SJSA1 (cell line): ENCODE measurements around the gene MYL9. TPM values are rescaled to one million over a fixed set of nuclear protein-coding genes. Genes with fewer than 3 reads are reported as not detected.

Experiments used
- DNase-seq, 2 experiments: peaks; one replicate each; pipeline ENCODE4 v3.0.0-alpha.2; 2015 to 2020; ENCODE audit warnings: low spot score in 2 of 2, low read depth in 1 of 2
- H3K27ac ChIP-seq: fragments of 250-450 bp; sonication (Bioruptor Pico); 2 replicates; pipeline ENCODE4 v1.5.1; 2020; ENCODE audit warnings: mild to moderate bottlenecking, moderate library complexity
- H3K27me3 ChIP-seq: fragments of 250-450 bp; sonication (Bioruptor Pico); replicated peaks from 2 replicates; pipeline ENCODE4 v1.5.1; 2020; ENCODE audit warnings: mild to moderate bottlenecking, moderate library complexity
- H3K36me3 ChIP-seq: fragments of 250-450 bp; sonication (Bioruptor Pico); 2 replicates; pipeline ENCODE4 v1.5.1; 2020; ENCODE audit warnings: mild to moderate bottlenecking
- H3K4me1 ChIP-seq: fragments of 250-450 bp; sonication (Bioruptor Pico); replicated peaks from 2 replicates; pipeline ENCODE4 v1.6.1; 2021; ENCODE audit warnings: mild to moderate bottlenecking
- H3K4me3 ChIP-seq: fragments of 250-450 bp; sonication (Bioruptor Pico); 2 replicates; pipeline ENCODE4 v1.5.1; 2020; ENCODE audit warnings: mild to moderate bottlenecking
- H3K9me3 ChIP-seq: fragments of 250-450 bp; sonication (Bioruptor Pico); replicated peaks from 2 replicates; pipeline ENCODE4 v1.5.1; 2020; ENCODE audit warnings: mild to moderate bottlenecking
- total RNA-seq: library from RNA; depleted of rRNA; stranded (reverse); fragments of >200 nt; shearing (Covaris generic); gene quantifications from 2 replicates; pipeline ENCODE4 v1.2.3, GENCODE V29; 2014; rRNA removed

Gene MYL9
- total RNA-seq, result 213 and 260 TPM in 2 replicates

DNA sequence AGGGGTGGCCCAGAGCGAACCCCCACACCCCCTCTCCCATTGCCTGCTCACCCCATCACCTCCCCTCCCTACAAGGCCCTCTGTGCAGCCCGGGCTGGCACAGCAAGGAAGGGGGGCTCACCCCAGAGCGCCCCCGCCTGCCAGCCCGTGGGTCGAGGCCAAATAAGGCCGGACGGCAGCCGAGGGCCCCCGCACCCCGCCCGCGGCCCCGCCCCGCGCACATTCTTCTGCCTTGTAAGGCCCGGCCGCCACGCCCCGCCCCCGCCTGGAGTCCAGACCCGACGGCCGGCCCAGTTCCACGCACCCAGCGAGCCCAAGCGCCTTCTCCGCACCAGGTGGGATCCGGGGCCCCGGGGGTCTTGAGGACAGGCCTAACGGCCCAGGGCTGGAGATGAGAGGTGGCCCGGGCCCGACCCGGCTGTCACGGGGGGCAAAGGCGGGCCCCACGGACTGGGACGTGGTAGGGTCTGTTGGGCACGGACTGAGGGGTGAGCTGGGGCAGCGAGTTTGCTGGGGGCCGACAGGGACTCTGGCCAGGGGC, at the start of gene MYL9:
TSS of gene MYL9 (plus strand) at position 293 of the 541 bp plus-strand sequence. CDS start 3,366 bp downstream, outside the sequence.
- H3K4me1 ChIP-seq, result peaks cover 40% of the 10 kb centered on the region
- DNase-seq, result peak; percentile 59 to 92
- no peaks in the 10 kb centered on the region for H3K9me3 ChIP-seq
- H3K36me3 ChIP-seq, result peaks cover 50% of the 10 kb centered on the region
- no peaks in the 10 kb centered on the region for H3K27me3 ChIP-seq
- peak within 1 kb of the TSS; percentile 56 for H3K27ac ChIP-seq
- H3K4me3 ChIP-seq, result peak within 1 kb of the TSS; percentile 86

- Histone ChIP-seq H3K4me3 (no peak overlapping the region), H3K9me3 (no peaks in the 10 kb centered on the region), H3K36me3 (peaks cover 53% of the 10 kb centered on the region), H3K4me1 (peaks cover 43% of the 10 kb centered on the region), H3K27me3 (no peaks in the 10 kb centered on the region), H3K27ac (no peak overlapping the region)
- DNase-seq, result no peak
Observed at GRCh38 chr20:36491901-36492617, 49.3 kb upstream of the MYL9 start.

GRCh38 chr20:36493051-36493800, 48.1 kb upstream of the MYL9 start:
- Histone ChIP-seq H3K4me1 (peaks cover 55% of the 10 kb centered on the region), H3K36me3 (peaks cover 60% of the 10 kb centered on the region), H3K4me3 (no peak overlapping the region), H3K27me3 (no peaks in the 10 kb centered on the region), H3K9me3 (no peaks in the 10 kb centered on the region), H3K27ac (no peak overlapping the region)
- DNase-seq, result no peak

GRCh38 chr20:36493801-36494114, 47.6 kb upstream of the MYL9 start:
- DNase-seq, result no peak
- Histone ChIP-seq H3K27me3 (no peaks in the 10 kb centered on the region), H3K27ac (no peak overlapping the region), H3K4me1 (peaks cover 60% of the 10 kb centered on the region), H3K36me3 (peaks cover 65% of the 10 kb centered on the region), H3K9me3 (no peaks in the 10 kb centered on the region), H3K4me3 (no peak overlapping the region)

- peaks cover 79% of the 10 kb centered on the region for H3K36me3 ChIP-seq
- peak overlapping the region; percentile 64; the same call in 1 of the 2 replicates for H3K27ac ChIP-seq
- H3K27me3 ChIP-seq, result no peaks in the 10 kb centered on the region
- H3K4me3 ChIP-seq, result no peak overlapping the region
- peaks cover 76% of the 10 kb centered on the region for H3K4me1 ChIP-seq
- no peak for DNase-seq
- H3K9me3 ChIP-seq, result no peaks in the 10 kb centered on the region
Observed at GRCh38 chr20:36496707-36497669, 44.3 kb upstream of the MYL9 start.

DNA sequence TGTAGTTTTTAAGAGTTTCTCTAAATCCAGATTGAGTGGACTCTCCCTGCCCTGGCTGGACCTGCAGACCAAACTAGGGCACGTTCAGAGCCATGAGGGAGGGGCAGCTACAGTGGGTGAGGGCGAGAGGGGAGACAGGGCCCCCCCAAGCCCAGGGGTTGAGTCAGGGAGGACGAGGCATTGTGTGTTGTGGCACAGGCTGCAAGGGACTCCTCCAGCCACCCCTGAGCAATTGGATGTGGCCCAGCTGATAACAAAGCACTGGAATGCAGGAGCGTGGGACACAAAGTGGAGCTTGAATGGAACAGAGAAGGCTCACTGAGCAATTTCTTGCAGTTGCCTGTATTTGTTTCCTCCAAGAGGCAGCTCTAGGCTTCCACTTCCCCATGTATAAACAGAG, 43.5 kb upstream of the MYL9 start:
- Histone ChIP-seq H3K4me1 (peaks cover 69% of the 10 kb centered on the region), H3K27me3 (no peaks in the 10 kb centered on the region), H3K36me3 (peaks cover 81% of the 10 kb centered on the region), H3K9me3 (no peaks in the 10 kb centered on the region), H3K27ac (peak overlapping the region; percentile 64), H3K4me3 (no peak overlapping the region)
- peak; percentile 62 to 73 for DNase-seq

DNA sequence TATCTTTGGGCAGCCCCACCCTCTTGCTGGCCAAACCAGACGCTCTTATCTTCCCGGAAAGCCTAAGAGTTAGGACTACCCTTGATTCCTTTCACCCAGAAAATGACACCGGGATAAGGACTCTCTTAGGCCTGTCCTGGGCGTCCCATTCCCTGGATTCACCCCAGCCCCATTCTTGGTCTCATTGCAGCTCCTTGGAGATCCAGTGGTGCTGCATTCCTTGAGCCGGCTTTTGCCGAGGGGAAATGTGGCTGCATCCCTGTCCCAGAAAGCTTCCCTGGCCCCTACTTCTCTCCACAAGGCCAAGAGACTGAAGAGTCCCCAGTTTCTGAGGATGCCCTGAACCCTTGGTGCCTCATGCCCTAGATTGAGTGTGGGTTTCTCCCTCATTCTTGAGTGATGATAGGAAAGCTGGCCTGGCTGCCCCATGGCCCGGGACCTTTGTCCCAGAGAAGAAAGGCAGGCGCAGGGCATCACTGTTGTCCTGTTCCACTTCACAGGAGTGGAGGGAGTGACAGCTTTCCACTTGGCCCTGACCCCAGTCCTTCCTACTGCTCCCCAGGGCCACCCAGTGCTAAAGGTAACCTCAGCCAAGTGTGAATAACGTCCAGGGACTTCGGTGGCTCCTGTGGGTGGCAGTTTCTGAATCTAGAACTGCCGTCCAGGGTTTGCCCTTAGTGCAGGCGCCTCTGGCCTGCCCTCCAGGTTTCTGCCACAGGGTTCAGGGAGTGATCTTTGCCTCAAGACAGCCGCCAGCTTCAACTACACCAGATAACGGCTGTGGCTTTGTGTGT, 42.7 kb upstream of the MYL9 start:
- Histone ChIP-seq H3K4me3 (peak overlapping the region; percentile 14), H3K9me3 (no peaks in the 10 kb centered on the region), H3K27me3 (no peaks in the 10 kb centered on the region), H3K27ac (peak overlapping the region; percentile 64), H3K4me1 (peaks cover 67% of the 10 kb centered on the region), H3K36me3 (peaks cover 80% of the 10 kb centered on the region)
- DNase-seq, result peak; percentile 54 to 62

DNA sequence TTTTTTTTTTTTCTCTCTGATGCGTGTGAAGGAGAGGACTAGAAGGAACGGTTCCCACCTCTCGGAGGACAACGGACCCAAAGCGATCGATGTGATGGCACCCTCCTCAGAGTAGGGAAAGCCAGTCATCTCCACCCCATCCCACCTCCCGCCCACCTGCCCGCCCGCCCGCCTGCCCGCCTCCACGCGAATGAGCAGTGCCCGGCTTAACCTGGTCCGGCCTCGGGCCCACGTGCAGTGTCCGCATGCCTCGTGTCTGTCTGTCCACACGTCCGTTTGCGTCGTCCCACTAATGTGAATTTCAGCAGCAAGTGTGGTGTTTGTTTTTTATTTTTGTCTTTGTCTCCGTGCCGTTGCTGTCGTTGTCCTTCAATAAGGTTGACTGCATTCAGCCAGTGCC, 42.1 kb upstream of the MYL9 start:
- DNase-seq, result no peak
- Histone ChIP-seq H3K9me3 (no peaks in the 10 kb centered on the region), H3K4me3 (peak overlapping the region; percentile 42), H3K27me3 (no peaks in the 10 kb centered on the region), H3K4me1 (peaks cover 63% of the 10 kb centered on the region), H3K36me3 (peaks cover 80% of the 10 kb centered on the region), H3K27ac (peak overlapping the region; percentile 64)

- Histone ChIP-seq H3K36me3 (peaks cover 82% of the 10 kb centered on the region), H3K27ac (peak overlapping the region; percentile 64), H3K4me1 (peaks cover 63% of the 10 kb centered on the region), H3K4me3 (peak overlapping the region; percentile 42), H3K9me3 (no peaks in the 10 kb centered on the region), H3K27me3 (no peaks in the 10 kb centered on the region)
- DNase-seq, result peak; percentile 72 to 94
Observed at GRCh38 chr20:36499723-36500501, 41.4 kb upstream of the MYL9 start.

DNA sequence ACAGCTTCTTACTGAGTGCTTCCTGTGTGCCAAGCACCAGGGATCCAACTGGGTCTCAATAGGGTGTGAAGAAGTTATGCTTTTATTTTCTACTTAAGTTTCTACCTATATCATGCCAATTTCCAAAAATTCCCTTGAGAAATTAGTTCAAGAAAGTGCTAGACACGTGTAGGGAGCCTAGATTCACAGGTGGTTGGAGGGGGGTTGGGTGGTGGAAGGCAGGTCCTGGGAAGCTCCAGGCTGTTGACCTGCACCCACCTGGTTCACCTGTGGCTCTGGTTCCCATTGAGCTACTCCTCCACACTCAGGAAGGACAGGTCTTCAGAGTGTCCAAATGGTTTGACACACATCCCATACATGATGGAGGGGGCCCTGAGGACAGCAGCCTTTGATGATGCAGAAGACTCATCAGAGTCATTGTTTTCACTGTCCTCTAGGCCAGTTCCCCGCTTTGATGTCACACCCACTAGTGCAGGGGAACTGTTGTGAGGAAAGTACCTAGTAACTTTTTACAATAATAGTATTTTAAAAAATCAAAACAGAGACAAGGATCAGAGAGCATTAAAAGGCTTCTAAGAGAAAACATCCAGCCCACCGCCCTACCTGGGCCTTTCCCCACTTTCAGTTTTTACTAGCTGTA, 39.8 kb upstream of the MYL9 start:
- DNase-seq, result no peak
- Histone ChIP-seq H3K4me3 (peak overlapping the region; percentile 42; the same call in 1 of the 2 replicates), H3K36me3 (peaks cover 80% of the 10 kb centered on the region), H3K27ac (no peak overlapping the region), H3K27me3 (no peaks in the 10 kb centered on the region), H3K4me1 (peaks cover 59% of the 10 kb centered on the region), H3K9me3 (no peaks in the 10 kb centered on the region)

DNA sequence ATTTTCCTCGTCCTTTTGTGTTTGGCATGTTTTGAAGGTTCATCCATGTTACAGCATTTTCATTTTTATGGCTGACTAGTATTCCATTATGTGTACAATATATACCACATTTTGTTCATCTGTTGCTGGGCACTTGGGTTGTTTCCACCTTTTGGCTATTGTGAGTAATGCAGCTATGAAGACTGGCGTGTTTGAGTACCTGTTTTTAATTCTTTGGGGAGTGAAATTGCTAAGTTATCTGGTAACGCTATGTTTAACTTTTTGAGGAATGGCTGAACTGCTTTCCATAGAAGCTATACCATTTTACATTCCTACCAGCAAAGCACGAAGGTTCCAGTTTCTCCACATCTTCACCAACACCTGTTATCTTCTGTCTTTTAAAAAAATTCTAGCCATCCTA, 37.0 kb upstream of the MYL9 start:
- no peak overlapping the region for H3K4me3 ChIP-seq
- peaks cover 88% of the 10 kb centered on the region for H3K36me3 ChIP-seq

GRCh38 chr20:36506253-36506652, 35.1 kb upstream of the MYL9 start:
- Histone ChIP-seq H3K4me1 (peaks cover 12% of the 10 kb centered on the region), H3K27me3 (no peaks in the 10 kb centered on the region), H3K4me3 (no peak overlapping the region), H3K9me3 (no peaks in the 10 kb centered on the region), H3K36me3 (peaks cover 86% of the 10 kb centered on the region), H3K27ac (no peak overlapping the region)
- DNase-seq, result no peak

More for the DNA sequence above, 37.0 kb upstream of the MYL9 start:
- no peaks in the 10 kb centered on the region for H3K27me3 ChIP-seq
- peaks cover 32% of the 10 kb centered on the region for H3K4me1 ChIP-seq
- H3K27ac ChIP-seq, result no peak overlapping the region
- H3K9me3 ChIP-seq, result no peaks in the 10 kb centered on the region
- DNase-seq, result no peak
